IMR-90 (cell line): ENCODE results near the gene MTMR11.

Experiments used
- CEBPB ChIP-seq: IDR thresholded peaks from 2 replicates; pipeline ENCODE4 v1.6.1; 2012; ENCODE audit warnings: low read depth, low read length, improper control_type of control experiment
- CHD1 ChIP-seq: IDR thresholded peaks from 2 replicates; pipeline ENCODE4 v1.6.1; 2012; ENCODE audit warnings: low read depth, low read length, improper control_type of control experiment
- CTCF ChIP-seq: conservative IDR thresholded peaks from 2 replicates; pipeline ENCODE4 v1.5.1; 2012; ENCODE audit warnings: mild to moderate bottlenecking, low read depth, low read length, improper control_type of control experiment
- ELK1 ChIP-seq: fragments of 150-350 bp; IDR thresholded peaks from 2 replicates; pipeline ENCODE4 v1.6.1; 2016; ENCODE audit warnings: low read depth, mild to moderate bottlenecking, low read length, moderate library complexity, borderline replicate concordance
- FOS ChIP-seq: fragments of 150-350 bp; IDR thresholded peaks from 2 replicates; pipeline ENCODE4 v1.6.1; 2016; ENCODE audit warnings: low read depth, low read length
- MXI1 ChIP-seq: IDR thresholded peaks from 2 replicates; pipeline ENCODE4 v1.6.1; 2012; ENCODE audit warnings: low read depth, mild to moderate bottlenecking, low read length, moderate library complexity, borderline replicate concordance
- POLR2A ChIP-seq: IDR thresholded peaks from 2 replicates; pipeline ENCODE4 v1.6.1; 2012; ENCODE audit warnings: mild to moderate bottlenecking, low read depth, low read length
- RAD21 ChIP-seq: IDR thresholded peaks from 2 replicates; pipeline ENCODE4 v1.6.1; 2012; ENCODE audit warnings: low read length, improper control_type of control experiment
- RFX5 ChIP-seq: IDR thresholded peaks from 2 replicates; pipeline ENCODE4 v1.8.0; 2012; ENCODE audit warnings: low read depth, mild to moderate bottlenecking, low read length, moderate library complexity
- TF ChIP-seq, protein P1 (sequence below): fragments of 150-350 bp; IDR thresholded peaks from 2 replicates; pipeline ENCODE4 v1.6.1; 2017; ENCODE audit warnings: mild to moderate bottlenecking, antibody characterized with exemption, low read length, low read depth

DNA sequence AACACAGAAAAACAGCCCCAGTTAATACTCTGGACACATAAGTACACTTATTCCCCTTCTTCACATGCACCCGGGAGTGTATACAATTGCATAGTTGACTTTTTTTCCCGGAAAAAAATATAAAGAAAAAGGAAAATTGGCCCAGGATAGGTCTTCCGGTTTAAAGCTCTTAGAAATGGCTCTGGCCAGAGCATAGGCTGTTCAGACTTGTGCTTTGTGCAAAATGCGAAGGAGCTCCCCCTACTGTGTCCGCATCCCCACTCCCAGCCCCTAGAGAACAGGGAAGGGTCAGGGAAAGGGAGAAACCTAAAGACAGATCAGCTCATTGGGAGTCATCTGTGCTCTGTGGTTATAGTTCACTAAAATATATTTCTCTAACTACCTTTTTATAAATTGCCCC is 5.5 kb upstream of the MTMR11 start:
- TF ChIP-seq CTCF (peak; percentile 35), RFX5 (no peak), RAD21 (peak; percentile 27; the same call in 1 of the 2 replicates), MXI1 (no peak), POLR2A (no peak), ELK1 (no peak), CHD1 (no peak), FOS (no peak), CEBPB (no peak)
- TF ChIP-seq, protein P1, sequence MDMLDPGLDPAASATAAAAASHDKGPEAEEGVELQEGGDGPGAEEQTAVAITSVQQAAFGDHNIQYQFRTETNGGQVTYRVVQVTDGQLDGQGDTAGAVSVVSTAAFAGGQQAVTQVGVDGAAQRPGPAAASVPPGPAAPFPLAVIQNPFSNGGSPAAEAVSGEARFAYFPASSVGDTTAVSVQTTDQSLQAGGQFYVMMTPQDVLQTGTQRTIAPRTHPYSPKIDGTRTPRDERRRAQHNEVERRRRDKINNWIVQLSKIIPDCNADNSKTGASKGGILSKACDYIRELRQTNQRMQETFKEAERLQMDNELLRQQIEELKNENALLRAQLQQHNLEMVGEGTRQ: no peak
